NB4 (cell line): ENCODE data around the gene NUP214.

Experiments
- CTCF ChIP-seq: IDR thresholded peaks from one replicate; pipeline ENCODE4 v1.5.1; 2012; ENCODE audit warnings: low read depth, low read length
- MYC ChIP-seq: IDR thresholded peaks from 2 replicates; pipeline ENCODE4 v1.6.1; 2011; ENCODE audit warnings: low read depth, low read length
- POLR2A ChIP-seq: IDR thresholded peaks from 2 replicates; pipeline ENCODE4 v1.6.1; 2011; ENCODE audit warnings: mild to moderate bottlenecking; ENCODE audit not compliant: insufficient read length; ENCODE audit errors: extremely low read depth
- TF ChIP-seq, protein P1 (sequence below): IDR thresholded peaks from 2 replicates; pipeline ENCODE4 v1.6.1; 2011; ENCODE audit warnings: low read depth, low read length

DNA sequence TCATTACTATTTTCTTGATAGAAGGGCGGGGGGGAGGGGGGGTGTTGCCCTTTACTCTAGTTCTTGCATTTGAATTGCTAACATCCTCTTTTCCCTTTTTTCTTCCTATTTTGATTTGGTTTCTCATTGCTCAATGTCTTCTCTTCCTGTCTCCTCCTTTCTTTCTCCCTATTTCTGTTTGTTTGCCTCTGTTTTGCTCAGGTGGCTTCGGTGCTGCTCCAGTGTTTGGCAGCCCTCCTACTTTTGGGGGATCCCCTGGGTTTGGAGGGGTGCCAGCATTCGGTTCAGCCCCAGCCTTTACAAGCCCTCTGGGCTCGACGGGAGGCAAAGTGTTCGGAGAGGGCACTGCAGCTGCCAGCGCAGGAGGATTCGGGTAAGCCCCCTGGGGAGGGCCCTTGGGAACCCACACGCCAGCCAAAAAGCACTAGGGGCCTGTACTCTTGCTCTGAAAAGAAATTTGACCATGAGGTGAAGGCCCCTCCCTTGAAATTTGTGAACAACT, 102.6 kb downstream of the NUP214 start:
- TF ChIP-seq CTCF = no peak
- TF ChIP-seq POLR2A = no peak
- TF ChIP-seq, protein P1, sequence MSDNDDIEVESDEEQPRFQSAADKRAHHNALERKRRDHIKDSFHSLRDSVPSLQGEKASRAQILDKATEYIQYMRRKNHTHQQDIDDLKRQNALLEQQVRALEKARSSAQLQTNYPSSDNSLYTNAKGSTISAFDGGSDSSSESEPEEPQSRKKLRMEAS = no peak
- TF ChIP-seq MYC = no peak
